GM19328 (cell line): ENCODE measurements around the gene DOCK9.

Experiments used
- ATAC-seq: cut with Tn5 transposase; IDR thresholded peaks from one replicate; pipeline ENCODE4 v1.9.1; 2021; ENCODE audit warnings: mild to moderate bottlenecking, moderate library complexity; ENCODE audit not compliant: unreplicated experiment

The DOCK9 gene

GRCh38 chr13:98868932-98869331 is 108.9 kb downstream of the DOCK9 start:
- ATAC-seq = no peak

DNA sequence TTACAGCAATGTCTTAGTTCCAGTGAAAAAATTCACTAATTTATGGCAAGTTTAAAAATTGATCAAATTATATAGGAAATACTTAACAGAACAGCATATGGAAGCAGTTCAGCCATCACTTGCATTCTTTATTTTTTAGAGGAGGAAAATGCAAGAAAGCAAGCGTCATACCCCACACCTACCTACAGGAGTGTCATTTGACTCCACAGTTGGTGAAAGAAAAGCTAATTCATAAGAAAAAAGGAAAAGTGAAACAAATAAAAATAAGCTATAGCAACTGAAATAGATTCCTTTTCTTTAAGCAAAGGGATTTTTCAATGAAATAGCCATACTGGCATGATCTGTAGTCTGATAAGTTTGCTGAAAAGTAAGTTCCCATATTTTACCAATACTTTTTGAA is 111.0 kb downstream of the DOCK9 start:
- no peak for ATAC-seq

DNA sequence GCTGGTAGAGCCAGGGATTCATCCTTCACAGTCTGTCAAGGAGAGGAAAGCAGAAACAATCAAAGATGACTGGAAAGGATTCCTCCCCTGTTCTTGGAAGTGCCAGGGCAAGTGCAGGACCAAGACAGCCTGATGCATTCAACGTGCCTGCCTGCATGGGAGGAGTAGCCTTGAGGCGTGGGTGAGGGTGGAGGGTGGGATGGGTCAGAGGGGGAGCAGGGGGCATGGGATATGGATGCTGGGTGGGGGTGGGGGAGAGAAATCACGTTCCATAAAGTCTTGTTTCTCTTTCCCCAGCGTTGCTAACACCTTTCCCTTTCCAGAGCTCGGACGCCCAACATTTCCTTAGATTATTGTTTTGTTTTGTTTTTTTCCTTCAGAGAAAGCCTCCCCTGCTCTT is 117.4 kb downstream of the DOCK9 start:
- ATAC-seq = no peak

- ATAC-seq = no peak
Observed at GRCh38 chr13:98858191-98858590, 119.7 kb downstream of the DOCK9 start.

DNA sequence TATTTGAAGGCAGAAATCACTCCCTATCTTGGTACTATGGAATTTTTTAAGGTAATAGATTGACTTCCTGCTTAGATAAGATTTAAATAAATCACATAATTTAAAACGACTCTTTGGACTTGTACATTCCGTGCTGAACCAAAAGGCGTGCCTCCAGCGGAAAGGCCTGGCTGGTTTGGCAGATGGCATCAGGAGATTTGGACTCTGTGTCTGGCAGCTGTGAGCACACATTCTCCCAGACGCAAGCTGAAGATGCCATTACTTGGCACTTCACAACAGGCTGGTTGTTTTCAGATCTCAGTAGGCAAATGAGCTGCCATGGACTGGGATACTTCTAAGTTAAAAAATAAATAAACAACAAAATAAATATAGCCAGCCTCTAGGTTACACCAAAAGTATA is 120.9 kb downstream of the DOCK9 start:
- ATAC-seq = no peak

DNA sequence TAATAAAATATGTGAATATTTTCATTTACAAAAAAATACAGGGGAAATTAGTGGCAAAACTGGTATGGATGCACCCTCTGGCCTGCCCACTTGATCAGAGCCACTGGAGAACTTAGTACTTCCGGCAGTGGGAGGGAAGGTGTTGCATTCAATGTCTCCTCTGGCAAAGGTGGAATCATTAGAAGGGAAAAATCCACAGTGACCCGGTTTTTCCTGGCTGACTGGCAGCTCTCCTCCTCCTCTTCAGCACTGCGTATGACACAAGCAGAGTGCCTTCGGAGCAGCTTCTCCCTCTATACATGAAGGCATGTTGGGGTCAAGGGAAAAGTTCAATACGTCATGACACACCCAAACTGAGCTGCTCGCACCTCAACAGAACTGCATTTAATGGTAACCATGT is 123.4 kb downstream of the DOCK9 start:
- ATAC-seq = no peak

- ATAC-seq = peak; percentile 99
Observed at GRCh38 chr13:98853771-98854221, 124.1 kb downstream of the DOCK9 start.

- ATAC-seq = no peak
Observed at GRCh38 chr13:98851276-98851675, 126.6 kb downstream of the DOCK9 start.

- no peak for ATAC-seq
Observed at GRCh38 chr13:98848746-98849145, 129.1 kb downstream of the DOCK9 start.

- ATAC-seq = no peak
Observed at GRCh38 chr13:98847780-98848179, 130.1 kb downstream of the DOCK9 start.

DNA sequence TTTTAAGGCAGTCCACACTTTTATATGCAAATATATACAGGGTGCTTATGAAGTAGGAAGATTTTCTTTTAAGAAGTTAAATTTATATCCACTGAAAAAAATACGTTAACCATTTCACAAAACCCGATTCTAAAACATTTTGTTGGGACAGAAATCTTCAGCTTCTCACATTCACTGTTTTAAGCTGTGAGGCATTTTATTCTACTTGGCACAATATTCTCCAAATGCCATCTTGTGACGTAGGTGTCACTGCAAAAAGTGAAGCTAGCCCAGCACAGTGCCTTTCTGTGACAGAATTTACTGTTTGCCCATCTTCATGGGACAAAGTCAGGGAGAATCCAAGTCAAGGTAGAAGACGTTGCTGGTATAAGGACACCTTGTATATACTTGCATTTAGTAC is 130.9 kb downstream of the DOCK9 start:
- ATAC-seq = no peak

GRCh38 chr13:98846521-98846920 is 131.3 kb downstream of the DOCK9 start:
- no peak for ATAC-seq

DNA sequence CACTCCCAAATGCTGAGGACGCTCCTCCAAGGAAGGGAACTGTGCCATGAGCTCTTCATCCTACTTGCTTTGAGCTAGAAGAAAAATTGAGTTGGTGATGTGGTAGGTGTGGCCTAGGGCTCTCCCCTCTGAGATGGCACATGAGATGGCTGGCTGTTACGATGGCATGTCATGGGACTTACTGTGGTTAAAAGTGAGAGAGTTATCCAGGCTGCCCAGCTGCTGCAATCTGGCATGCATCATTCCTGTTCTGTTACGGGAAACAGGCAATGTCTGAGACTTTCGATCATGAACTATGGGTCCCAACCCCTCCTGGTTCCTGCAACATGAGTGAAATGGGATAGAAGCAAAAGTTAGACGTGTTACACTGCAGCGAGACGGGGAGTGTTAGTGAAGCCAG is 132.1 kb downstream of the DOCK9 start:
- no peak for ATAC-seq

- ATAC-seq = no peak
Observed at GRCh38 chr13:98844021-98844420, 133.8 kb downstream of the DOCK9 start.

GRCh38 chr13:98843482-98843877 is 134.4 kb downstream of the DOCK9 start:
- ATAC-seq = no peak

DNA sequence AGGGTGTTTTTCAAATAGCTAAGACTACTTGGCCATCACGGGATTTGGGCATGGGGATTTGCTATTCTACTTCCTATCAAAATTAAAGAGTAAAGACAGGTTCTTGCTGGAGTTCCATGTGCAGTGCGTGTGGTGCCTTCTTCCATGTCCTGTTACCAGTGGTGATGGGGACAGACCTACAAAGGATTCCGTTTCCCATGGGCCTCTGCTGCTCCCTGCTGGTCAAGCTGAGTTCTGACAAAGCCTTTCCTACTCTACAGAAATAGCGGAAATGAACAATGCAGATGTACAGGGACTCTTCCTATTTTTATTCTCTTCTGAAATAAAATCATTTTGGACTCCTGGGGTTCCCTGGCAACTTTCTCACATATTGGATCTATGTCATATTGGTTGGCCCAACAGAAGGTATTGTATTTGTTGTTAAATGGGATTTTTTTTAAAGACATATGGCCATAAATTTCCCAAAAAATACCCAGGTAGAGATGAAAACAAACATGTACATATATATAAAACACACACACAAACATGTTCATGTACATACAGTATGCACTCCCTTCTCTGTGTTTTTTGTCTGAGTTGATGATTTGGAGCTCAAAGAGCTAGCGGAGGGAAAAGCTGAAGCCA is 134.9 kb downstream of the DOCK9 start:
- peak; percentile 86 for ATAC-seq

DNA sequence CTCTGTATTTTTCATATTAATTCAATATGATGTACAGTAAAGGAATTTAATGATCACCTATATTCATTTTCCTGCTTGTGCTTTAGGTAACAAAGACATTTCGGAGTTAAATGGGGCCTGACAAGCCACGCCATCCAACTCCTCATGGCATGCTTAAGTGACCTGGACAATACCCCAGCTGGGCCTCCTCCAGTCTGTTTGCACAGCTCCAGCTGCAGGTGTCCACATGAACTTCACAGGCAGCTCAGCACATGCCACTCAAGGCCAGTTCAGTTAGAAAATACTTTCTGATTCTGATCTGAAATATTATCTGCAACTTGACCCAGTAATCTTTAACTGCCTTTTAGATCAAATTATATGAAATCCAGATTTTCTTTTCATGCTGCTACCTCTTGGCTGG is 135.8 kb downstream of the DOCK9 start:
- no peak for ATAC-seq

GRCh38 chr13:98839856-98840769 is 137.8 kb downstream of the DOCK9 start:
- peak; percentile 84 for ATAC-seq

DNA sequence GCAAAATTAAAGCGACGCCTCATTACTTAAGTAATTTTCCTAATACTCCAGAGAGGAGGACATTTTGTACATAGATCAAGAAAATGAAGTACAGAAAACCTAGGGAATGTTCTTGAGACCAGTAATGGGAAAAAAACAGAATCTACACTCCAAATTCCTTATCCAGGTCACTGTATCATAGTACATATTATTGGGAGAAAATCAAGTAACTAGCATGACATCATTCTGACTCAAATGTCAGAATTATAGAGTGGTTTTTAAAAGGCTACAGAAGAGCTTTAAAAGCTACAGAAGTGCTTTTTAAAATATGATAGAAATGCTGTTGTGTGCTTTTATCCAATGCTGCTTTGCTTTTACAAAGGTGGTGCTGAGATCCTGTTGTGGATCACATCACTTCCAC is 139.1 kb downstream of the DOCK9 start:
- ATAC-seq = no peak

DNA sequence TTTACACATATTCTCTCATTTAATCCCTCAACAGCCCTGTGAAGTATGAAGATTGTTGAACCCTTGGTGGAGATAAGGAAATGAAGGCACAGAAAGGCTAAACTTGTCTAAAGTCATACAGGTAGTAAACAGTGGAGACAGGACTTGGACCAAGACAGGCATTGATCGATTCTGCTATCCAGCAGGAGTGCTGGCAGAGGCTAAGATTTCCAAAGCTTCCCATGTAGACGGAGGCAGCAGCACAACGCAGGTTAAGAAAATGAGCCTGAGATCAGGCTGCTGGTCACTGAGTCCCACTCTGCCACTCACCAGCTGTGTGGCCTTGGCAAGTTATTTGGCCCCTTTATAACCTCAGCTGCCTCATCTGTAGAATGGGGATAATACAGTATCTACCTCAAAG is 140.0 kb downstream of the DOCK9 start:
- no peak for ATAC-seq

DNA sequence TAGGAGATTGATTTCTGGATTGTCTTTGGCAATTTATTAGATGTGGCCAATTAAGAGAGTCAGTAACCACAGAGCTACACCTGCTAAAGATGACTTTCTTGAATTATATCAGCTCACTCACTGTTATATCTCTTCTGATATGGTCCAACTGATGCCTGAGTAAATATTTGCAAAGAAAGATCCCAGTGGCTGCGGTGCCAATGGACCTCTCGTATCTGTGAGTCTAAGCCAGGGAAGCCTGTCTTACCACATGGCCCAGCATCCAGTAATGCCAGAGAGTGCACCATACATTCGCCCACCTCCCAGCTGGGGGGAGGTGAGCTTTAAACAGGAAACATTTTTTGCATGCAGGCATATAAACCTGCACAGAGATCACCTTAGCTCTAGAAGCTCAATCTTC is 142.7 kb downstream of the DOCK9 start:
- no peak for ATAC-seq

DNA sequence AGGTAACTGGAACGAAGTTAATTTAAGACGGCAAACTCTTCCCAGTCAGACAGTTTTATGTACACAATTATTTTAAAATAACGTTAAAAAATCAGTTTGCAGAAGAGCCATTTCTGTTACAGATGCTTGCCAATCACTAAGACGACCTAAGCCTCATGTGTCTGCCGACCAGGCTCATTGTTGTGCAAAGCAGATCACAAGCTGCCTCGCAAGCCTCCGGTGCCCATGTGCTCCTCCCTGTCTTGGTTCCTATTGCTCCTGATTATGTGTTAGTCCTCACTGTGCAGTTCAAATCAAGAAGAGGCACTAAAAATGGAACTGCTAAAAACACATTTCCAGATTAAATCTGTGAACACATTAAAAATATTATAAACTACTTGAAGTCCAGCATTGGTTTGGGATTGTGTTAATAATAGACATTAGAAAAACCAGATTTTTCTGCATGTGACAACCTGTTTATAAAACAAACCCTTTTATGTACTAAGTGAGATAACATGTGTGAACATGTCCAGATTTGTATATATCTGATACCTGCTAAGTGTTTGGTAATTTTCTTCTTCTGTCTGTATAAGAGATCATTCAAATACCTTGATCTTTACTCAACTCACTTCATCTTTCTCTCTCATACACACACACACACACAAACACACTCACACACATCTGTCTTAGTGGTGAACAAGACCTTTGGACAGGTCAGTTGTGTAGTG is 143.5 kb downstream of the DOCK9 start:
- no peak for ATAC-seq
